SK-N-DZ (cell line): ENCODE measurements around the gene CANT1. TPM values are rescaled to one million over a fixed set of nuclear protein-coding genes. Genes with fewer than 3 reads are reported as not detected.
A peak's percentile ranks its signal among the peaks of the same experiment; 100 is the strongest.

ENCODE experiments used
- DNase-seq: peaks from one replicate; pipeline ENCODE4 v3.0.0-alpha.2; 2015; ENCODE audit warnings: low spot score
- polyA plus RNA-seq, 2 experiments: library from polyadenylated mRNA; depleted of rRNA; stranded (reverse); fragments of >200 nt; gene quantifications; 2 replicates each; pipeline ENCODE4 v1.2.3, GENCODE V29; 2014

CANT1 gene
- 37.9 and 56.5 TPM in 2 replicates for polyA plus RNA-seq (2014; cell fraction: cytosol; rRNA removed)
- polyA plus RNA-seq (2014; cell fraction: nucleus; rRNA removed): 15.8 and 20.8 TPM in 2 replicates

GRCh38 chr17:79009397-79010303 lies at the start of gene CANT1:
Gene CANT1 (minus strand): TSS chr17:79009764. CDS start chr17:78997622, 12,142 bp downstream.
- DNase-seq: peak; percentile 94

- DNase-seq: no peak
Measured at GRCh38 chr17:79057737-79058385, 48.3 kb upstream of the CANT1 start.

DNA sequence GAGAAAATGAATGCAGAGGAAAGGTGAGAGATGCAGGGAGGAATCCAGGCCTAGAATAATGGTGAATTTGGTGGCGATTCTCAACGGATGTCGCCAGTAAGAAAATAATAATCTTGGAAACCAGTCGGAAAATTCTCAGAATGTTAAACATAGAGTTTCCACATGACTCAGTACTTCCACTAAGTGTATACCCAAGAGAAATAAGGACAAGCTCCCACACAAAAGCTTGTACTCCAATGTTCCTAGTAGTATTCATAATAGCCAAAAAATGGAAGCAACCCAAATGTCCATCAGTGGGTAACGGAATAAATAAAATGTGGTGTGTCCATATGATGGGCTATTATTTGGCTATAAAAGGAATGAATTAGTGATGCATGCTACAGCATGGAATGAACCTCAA lies 45.6 kb upstream of the CANT1 start:
- DNase-seq: no peak

GRCh38 chr17:79054200-79054960 lies 44.8 kb upstream of the CANT1 start:
- DNase-seq: no peak

GRCh38 chr17:79053251-79053925 lies 43.8 kb upstream of the CANT1 start:
- no peak for DNase-seq

DNA sequence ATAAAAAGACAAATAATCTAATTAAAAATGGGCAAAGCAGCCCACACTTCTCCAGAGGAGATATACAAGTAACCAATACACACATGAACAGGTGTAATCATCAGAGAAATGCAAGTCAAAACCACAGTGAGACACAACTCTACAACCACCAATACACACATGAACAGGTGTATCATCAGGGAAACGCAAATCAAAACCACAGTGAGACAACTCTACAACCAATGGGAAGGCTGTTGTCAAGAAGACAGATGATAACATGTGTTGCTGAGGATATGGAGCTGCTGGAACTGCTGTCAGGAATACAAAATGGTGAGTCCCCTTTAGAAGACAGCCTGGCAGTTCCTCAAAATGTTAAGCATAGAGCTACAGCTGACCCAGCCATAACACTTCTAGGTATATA lies 42.6 kb upstream of the CANT1 start:
- no peak for DNase-seq

- DNase-seq: no peak
Measured at GRCh38 chr17:79051306-79051705, 41.7 kb upstream of the CANT1 start.

DNA sequence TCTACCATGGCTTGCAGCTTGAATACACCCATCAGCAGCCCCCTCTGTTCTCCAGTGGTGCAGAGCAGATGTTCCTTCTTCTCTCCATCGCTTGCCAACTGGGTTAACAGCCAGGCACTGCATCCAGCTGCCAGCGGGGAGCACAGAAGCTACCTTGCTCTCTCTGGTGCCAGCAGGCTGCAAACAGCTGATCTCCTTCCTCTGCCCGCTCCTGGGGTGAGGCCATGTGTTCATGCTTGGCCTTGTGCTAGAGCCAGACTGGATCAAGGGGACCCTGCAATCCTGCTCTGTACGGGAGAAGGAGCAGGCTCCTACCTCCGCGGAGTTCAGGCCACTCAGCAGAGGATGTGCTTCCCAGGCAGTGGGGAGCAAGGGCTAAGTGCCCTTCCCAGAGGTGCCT lies 41.0 kb upstream of the CANT1 start:
- no peak for DNase-seq

GRCh38 chr17:79049821-79050220 lies 40.3 kb upstream of the CANT1 start:
- DNase-seq: no peak

- DNase-seq: no peak
Measured at GRCh38 chr17:79048826-79049755, 39.5 kb upstream of the CANT1 start.

DNA sequence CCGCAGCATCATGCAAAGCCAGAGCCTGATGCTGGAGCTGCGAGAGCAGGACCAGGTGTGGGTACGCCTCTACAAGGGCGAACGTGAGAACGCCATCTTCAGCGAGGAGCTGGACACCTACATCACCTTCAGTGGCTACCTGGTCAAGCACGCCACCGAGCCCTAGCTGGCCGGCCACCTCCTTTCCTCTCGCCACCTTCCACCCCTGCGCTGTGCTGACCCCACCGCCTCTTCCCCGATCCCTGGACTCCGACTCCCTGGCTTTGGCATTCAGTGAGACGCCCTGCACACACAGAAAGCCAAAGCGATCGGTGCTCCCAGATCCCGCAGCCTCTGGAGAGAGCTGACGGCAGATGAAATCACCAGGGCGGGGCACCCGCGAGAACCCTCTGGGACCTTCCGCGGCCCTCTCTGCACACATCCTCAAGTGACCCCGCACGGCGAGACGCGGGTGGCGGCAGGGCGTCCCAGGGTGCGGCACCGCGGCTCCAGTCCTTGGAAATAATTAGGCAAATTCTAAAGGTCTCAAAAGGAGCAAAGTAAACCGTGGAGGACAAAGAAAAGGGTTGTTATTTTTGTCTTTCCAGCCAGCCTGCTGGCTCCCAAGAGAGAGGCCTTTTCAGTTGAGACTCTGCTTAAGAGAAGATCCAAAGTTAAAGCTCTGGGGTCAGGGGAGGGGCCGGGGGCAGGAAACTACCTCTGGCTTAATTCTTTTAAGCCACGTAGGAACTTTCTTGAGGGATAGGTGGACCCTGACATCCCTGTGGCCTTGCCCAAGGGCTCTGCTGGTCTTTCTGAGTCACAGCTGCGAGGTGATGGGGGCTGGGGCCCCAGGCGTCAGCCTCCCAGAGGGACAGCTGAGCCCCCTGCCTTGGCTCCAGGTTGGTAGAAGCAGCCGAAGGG lies 38.6 kb upstream of the CANT1 start:
- DNase-seq: no peak

DNA sequence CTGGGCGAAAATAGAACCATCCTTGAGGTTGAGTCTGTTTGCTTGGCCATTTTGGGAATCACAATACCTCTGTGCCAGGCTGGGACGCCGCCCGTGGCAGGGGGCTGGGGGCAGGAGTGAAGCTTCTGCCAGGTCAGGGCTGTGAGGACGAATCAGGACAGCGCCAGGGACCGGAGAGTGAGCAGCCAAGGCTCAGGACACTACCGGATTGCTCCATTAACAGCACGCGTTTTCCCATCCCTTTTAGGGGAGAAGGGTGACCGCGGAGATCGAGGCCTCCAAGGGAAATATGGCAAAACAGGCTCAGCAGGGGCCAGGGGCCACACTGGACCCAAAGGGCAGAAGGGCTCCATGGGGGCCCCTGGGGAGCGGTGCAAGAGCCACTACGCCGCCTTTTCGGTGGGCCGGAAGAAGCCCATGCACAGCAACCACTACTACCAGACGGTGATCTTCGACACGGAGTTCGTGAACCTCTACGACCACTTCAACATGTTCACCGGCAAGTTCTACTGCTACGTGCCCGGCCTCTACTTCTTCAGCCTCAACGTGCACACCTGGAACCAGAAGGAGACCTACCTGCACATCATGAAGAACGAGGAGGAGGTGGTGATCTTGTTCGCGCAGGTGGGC lies 37.8 kb upstream of the CANT1 start:
- DNase-seq: no peak

- DNase-seq: peak; percentile 54
Measured at GRCh38 chr17:79046916-79047280, 37.3 kb upstream of the CANT1 start.

- DNase-seq: no peak
Measured at GRCh38 chr17:79046197-79046915, 36.8 kb upstream of the CANT1 start.

DNA sequence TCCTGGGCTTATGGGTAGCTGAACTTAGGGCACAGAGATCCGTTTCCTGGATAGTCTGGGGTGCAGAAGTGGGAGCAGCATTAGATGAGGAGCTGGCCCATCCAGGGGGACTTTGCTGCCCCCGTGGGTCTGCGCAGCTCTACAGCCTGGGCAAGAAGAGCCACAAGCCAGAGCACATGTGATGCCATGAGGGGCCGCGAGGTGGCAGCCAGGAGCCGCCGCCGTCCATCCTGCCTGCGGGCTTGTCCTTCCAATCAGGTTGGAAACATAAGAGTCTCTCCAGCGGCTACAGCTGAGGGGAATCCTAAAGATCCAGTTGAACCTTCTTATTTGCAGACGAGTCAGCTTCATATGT lies 36.3 kb upstream of the CANT1 start:
- peak; percentile 80 for DNase-seq

DNA sequence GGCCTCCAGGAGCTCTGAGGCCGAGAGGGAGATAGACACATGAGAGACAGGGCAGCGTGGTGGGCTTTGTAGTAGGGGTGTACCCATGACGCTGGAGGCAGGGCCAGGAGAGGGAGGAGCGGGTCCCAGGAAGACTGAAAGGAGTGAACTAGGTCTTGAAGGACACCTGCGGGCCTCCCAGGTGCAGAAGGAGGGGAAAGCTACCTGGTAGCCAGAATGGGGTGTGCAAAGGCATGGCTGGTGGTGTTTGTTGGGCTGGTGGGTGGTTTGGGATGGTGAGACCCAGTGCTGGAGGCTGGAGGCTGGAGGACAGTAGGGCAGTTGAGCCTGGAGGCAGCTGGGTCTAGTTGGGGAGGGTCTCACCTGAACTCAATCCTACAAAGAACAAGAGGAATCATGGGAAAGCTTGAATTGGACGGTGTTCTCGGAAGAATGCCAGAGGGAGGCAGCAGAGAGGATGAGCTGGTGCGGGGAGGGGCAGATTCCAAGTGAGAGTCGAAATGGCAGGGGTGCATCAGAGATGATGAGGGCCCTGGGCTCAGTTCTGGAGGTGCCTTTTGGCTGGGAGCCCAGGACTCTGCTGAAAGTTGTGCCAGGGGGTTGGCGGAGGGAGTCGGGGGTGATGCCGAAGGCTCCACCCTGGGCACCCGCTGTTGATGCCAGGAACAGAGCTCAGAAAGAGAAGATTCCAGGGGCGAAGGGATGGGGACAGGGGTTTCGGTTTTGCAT lies 35.6 kb upstream of the CANT1 start:
- DNase-seq: no peak

DNA sequence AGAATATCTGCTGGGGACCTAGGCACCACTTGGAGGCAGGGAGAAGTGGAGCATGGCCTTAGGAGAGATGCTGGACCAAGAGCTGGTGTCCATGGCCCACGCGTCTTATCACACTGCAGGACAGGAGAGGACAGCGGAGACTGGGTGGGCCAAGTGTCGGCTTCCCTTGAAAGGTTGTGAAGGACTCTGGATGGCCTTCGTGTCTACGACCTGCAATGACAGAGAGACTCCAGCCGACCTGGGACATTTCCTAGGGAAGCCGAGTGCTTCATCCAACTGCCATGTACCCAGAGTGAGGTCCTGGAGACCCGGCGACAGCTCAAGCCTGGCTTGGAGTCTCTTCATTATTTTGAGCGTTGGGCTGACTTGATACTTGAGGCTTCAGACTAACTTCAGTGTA lies 34.9 kb upstream of the CANT1 start:
- no peak for DNase-seq

GRCh38 chr17:79043931-79044320 lies 34.4 kb upstream of the CANT1 start:
- DNase-seq: no peak
